HFF-Myc (cell line): ENCODE measurements around the gene ATP9A.

ENCODE experiments used
- DNase-seq: peaks from one replicate; pipeline ENCODE4 v3.0.0-alpha.2; 2011; ENCODE audit warnings: low read depth; ENCODE audit errors: extremely low read depth
- H3K4me3 ChIP-seq: replicated peaks from 2 replicates; pipeline ENCODE4 v1.5.1; 2011; ENCODE audit warnings: low read depth, mild to moderate bottlenecking, control low read depth, low read length
- TF ChIP-seq, protein P1 (sequence below): IDR thresholded peaks from 2 replicates; pipeline ENCODE4 v1.5.1; 2012; ENCODE audit warnings: mild to moderate bottlenecking, low read depth, low read length, control low read depth; ENCODE audit errors: missing control alignments

The ATP9A gene

GRCh38 chr20:51752343-51752951 is 15.7 kb downstream of the ATP9A start:
- H3K4me3 ChIP-seq: no peak overlapping the region
- DNase-seq: peak; percentile 77
- TF ChIP-seq, protein P1, sequence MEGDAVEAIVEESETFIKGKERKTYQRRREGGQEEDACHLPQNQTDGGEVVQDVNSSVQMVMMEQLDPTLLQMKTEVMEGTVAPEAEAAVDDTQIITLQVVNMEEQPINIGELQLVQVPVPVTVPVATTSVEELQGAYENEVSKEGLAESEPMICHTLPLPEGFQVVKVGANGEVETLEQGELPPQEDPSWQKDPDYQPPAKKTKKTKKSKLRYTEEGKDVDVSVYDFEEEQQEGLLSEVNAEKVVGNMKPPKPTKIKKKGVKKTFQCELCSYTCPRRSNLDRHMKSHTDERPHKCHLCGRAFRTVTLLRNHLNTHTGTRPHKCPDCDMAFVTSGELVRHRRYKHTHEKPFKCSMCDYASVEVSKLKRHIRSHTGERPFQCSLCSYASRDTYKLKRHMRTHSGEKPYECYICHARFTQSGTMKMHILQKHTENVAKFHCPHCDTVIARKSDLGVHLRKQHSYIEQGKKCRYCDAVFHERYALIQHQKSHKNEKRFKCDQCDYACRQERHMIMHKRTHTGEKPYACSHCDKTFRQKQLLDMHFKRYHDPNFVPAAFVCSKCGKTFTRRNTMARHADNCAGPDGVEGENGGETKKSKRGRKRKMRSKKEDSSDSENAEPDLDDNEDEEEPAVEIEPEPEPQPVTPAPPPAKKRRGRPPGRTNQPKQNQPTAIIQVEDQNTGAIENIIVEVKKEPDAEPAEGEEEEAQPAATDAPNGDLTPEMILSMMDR: no peak

- no peak overlapping the region for H3K4me3 ChIP-seq
- no peak for DNase-seq
- TF ChIP-seq, protein P1: no peak
Observed at GRCh38 chr20:51750770-51751388, 17.3 kb downstream of the ATP9A start.

DNA sequence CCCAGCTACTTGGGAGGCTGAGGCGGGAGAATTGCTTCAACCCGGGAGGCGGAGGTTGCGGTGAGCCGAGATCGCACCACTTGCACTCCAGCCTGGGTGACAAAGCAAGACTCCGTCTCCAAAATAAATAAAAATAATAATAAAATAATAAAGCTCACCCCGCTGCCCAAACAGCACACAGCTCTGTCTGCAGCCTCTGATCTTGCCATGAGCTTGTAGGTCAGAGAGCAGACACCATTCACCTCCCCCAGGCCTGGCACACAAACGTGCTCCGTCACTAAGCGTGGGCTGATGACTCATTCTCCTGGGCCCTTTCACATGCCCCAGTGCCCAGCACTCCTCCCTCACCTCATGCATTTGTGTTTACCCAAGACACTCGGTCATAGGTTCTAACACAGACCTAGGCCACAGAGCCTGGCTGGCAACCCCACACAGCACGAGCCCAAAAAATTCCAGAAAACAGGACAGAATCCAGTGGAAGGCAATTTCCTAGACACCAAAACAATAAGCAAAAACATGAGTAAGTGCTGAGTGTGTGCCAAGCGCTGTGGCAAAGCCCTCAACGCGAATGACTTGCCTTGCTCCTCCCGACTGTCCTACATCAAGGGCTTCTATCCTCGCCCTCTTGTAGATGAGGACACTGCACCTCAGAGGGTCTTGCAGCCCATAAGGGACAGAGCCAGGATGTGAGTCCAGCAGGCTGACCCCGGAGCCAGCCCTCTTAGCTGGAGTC is 18.0 kb downstream of the ATP9A start:
- H3K4me3 ChIP-seq: no peak overlapping the region

GRCh38 chr20:51749674-51750036 is 18.5 kb downstream of the ATP9A start:
- TF ChIP-seq, protein P1: no peak
- H3K4me3 ChIP-seq: no peak overlapping the region
- DNase-seq: no peak

More for the DNA sequence above, 18.0 kb downstream of the ATP9A start:
- TF ChIP-seq, protein P1: no peak
- DNase-seq: peak; percentile 72

GRCh38 chr20:51747182-51747911 is 20.8 kb downstream of the ATP9A start:
- no peak for DNase-seq
- no peak overlapping the region for H3K4me3 ChIP-seq
- TF ChIP-seq, protein P1: no peak

DNA sequence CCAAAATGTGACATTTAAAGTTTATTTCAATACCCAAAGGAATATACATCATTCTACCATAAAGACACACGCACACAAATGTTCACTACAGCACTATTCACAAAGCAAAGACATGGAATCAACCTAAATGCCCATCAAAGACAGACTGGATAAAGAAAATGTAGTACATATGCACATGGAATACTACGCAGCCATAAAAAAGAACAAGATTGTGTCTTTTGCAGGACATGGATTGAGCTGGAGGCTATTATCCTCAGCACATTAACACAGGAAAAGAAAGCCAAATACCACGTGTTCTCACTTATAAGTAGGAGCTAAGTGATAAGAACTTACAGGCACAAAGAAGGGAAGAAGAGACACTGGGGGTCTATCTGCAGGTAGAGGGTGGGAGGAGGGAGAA is 22.4 kb downstream of the ATP9A start:
- DNase-seq: no peak
- TF ChIP-seq, protein P1: no peak
- no peak overlapping the region for H3K4me3 ChIP-seq
